HG03064 (cell line): Measurements from ENCODE around the gene SENP6.
A peak's percentile ranks its signal among the peaks of the same experiment; 100 is the strongest.
"Not testable (repeated sequence)": the region's sequence is repeated elsewhere in the genome, so short reads cannot be mapped to it uniquely, and the experiment has no call there.

Experiments used
- ATAC-seq: cut with Tn5 transposase; IDR thresholded peaks from one replicate; pipeline ENCODE4 v1.9.1; 2021; ENCODE audit warnings: low read depth; ENCODE audit not compliant: unreplicated experiment

Gene SENP6

DNA sequence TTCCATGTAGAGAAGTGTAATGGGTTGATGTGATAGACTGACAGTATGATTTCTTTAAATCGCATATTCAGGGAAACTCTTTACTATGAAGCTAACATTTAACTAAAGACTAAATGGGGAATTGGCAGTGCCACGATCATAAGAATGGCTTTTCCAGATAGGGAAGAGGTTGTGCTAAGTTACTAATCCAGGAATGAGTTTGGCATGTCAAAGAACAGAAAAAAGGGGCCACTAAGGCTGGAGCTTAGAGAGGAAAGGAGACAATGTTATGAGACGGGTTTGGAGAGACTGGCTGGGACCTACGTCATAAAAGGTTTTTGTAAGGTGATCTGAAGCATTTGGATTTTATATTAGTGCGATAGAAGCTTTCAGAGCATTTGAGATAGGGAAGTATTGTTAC, 40.6 kb downstream of the SENP6 start:
- no peak for ATAC-seq

DNA sequence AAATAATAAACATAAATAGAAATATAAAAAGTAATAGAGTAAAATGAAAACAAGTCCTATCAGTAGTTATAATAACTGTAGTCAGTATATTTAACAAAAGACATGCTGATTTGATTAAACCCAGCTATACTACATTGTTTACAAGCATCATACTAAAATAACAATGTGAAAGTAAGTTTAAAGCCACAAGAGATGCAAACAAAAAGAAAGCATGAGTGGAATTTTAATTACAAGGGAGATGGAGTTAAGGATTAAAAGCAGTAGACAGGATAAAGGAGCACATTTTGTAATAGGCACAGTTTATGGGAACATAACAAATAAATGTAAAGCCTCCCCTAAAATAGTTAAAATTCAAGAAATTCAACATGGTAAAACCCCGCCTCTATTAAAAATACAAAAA, 41.5 kb downstream of the SENP6 start:
- ATAC-seq: no peak

DNA sequence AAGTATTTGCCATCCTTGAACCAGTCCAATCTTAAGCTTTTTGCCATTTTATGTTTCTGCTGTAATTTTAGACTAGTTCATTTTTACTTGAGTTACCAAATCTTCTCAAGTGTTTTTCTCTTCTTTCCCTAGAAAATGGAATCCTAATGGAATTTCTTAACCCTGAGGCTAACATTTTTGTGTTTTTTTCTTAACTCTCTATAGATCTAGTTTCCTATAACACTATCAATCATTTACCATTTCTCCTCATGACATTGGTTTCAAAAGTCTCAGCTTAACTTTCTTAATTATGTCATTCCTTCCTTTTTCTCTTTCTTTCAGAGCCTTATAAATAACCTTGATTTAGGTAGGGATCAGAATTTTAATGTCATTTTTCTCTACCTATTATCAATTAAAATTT, 54.8 kb downstream of the SENP6 start:
- ATAC-seq: no peak

DNA sequence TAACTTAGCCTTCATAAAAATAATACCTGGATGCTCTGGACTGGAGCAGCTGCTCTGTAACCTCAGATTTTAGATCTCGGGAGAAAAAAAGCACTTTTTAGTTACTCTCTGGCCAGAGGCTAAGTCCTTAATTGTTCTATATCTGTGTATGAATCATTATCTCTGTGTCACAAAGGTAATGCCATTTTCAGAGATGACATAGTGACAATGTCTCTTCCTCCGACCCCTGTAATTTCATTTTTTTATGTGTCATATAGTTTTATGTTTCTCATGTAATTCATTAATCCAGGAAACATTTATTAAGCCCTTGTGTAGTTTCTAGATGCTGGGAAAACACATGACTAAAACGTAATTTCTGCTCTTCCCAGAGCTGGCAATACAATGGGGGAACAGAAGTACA, 55.6 kb downstream of the SENP6 start:
- ATAC-seq: no peak

DNA sequence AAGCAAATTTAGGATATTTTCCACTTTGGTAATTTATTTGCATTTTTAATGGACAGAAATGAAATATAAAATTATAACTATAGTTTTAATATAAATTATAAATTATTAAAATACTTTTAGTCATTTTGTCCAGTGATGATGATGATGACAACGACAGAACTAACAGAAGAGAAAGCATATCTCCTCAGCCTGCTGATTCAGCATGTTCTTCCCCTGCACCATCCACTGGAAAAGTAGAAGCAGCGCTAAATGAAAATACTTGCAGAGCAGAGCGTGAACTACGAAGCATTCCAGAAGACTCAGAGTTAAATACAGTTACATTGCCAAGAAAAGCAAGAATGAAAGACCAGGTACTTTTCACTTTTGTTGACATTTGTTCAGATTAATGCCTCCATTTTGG, 64.9 kb downstream of the SENP6 start:
- no peak for ATAC-seq

DNA sequence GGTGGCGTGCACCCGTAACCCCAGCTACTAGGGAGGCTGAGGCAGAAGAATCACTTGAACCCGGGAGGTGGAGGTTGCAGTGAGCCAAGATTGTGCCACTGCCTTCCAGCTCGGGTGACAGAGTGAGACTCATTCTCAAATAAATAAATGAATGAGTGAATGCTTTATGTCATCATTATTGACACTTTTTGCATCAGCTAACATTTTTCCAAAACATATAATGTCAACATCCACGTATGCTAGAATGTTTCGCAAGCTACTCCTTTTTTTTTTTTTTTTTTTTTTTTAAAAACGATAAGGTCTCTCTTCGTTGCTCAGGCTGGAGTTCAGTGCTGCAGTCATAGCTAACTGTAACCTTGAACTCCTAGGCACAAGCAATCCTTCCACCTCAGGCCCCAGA, 72.2 kb downstream of the SENP6 start:
- no peak for ATAC-seq

DNA sequence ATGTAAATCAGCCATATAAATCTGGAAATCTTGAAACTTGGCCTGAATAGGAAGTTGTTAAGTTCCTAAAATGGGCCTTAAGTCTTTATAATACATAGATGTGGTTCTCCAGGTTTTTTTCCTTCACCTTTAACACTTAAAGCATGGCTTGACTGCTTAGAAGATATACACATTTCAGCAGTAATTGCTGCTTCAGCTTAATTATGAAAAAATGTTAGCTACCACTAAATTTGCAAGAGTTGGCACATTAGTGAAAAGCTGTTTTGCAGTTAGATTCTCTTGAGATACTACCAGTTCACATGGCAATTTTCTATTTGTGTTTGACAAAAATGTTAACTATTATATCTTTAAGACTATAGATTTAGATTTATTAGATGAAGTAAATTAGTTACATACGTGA, 74.7 kb downstream of the SENP6 start:
- no peak for ATAC-seq

DNA sequence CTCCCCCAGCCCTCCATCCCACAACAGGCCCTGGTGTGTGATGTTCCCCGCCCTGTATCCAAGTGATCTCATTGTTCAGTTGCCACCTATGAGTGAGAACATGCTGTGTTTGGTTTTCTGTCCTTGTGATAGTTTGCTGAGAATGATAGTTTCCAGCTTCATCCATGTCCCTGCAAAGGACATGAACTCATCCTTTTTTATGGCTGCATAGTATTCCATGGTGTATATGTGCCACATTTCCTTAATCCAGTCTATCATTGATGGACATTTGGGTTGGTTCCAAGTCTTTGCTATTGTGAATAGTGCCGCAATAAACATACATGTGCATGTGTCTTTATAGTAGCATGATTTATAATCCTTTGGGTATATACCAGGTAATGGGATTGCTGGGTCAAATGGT, 80.9 kb downstream of the SENP6 start:
- not testable (repeated sequence) for ATAC-seq

DNA sequence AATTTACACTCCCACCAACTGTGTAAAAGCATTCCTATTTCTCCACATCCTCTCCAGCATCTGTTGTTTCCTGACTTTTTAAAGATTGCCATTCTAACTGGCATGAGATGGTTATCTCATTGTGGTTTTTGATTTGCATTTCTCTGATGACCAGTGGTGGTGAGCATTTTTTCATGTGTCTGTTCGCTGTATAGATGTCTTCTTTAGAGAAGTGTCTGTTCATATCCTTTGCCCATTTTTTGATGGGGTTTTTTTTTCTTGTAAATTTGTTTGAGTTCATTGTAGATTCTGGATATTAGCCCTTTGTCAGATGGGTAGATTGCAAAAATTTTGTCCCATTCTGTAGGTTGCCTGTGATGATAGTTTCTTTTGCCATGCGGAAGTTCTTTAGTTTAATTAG, 81.3 kb downstream of the SENP6 start:
- ATAC-seq: not testable (repeated sequence)

DNA sequence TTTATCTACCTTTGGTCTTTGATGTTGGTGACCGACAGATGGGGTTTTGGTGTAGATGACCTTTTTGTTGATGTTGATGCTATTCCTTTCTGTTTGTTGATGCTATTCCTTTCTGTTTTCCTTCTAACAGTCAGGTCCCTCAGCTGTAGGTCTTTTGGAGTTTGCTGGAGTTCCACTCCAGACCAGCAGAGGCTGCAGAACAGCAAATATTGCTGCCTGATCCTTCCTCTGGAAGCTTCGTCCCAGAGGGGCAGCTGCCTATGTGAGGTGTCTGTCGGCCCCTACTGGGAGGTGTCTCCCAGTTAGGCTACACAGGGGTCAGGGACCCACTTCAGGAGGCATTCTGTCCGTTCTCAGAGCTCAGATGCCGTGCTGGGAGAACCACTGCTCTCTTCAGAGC, 85.9 kb downstream of the SENP6 start:
- ATAC-seq: not testable (repeated sequence)

DNA sequence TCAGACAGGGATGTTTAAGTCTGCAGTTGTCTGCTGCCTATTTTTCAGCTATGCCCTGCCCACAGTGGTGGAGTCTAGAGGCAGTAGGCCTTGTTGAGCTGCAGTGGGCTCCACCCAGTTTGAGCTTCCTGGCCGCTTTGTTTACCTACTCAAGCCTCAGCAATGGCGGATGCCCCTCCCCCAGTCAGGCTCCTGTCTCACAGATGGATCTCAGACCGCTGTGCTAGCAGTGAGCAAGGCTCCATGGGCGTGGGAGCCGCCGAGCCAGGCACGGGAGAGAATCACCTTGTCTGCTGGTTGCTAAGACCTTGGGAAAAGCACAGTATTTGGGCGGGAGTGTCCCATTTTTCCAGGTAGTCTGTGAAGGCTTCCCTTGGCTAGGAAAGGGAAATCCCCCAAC, 86.3 kb downstream of the SENP6 start:
- not testable (repeated sequence) for ATAC-seq

DNA sequence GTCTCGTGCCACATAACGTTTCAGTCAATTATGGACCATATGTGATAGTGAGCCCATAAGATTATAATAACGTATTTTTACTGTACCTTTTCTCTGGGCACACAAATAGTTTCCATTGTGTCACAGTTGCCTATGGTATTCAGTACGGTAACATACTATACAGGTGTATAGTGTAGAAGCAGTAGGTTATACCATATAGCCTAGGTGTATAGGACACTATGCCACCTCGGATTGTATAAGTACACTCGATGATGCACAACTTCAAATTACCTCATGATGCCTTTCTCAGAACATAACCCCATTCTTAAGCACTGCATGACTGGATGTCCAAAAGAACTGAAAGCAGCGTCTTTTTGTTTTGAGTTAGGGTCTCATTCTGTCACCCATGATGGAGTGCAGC, 87.9 kb downstream of the SENP6 start:
- no peak for ATAC-seq

DNA sequence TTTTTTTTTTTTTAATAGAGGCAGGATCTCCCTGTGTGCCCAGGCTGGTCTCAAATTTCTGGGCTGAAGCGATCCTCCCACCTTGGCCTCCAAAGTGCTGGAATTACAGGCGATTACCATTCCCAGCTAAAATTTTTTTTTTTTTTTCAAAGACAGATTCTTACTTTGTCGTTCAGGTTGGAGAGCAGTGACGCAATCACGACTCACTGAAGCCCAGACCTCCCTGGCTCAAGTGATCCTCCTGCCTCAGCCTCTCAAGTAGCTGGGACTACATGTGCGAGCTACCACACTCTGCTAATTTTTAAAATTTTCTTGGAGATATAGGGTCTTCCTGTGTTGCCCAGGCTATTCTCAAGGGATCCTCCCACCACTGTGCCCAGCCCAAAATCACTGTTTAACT, 89.3 kb downstream of the SENP6 start:
- no peak for ATAC-seq

DNA sequence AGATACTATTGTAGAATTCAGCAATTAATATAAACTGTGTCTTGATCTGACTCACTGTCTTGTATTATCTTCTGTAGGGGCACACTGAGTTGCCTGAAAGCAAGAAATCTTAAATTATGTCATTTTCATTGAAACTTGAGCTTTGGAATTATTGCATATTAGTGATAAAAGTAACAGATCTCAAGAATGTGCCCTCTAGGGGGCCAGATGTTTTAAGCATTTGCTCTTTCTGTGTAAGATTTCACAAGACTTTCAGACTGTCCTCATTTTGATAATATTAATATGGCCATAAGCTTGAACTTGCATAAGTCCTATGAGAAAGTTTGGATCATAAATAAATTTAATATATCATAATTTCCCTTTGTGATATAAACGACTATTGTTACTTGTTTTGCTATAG, 91.9 kb downstream of the SENP6 start:
- no peak for ATAC-seq

DNA sequence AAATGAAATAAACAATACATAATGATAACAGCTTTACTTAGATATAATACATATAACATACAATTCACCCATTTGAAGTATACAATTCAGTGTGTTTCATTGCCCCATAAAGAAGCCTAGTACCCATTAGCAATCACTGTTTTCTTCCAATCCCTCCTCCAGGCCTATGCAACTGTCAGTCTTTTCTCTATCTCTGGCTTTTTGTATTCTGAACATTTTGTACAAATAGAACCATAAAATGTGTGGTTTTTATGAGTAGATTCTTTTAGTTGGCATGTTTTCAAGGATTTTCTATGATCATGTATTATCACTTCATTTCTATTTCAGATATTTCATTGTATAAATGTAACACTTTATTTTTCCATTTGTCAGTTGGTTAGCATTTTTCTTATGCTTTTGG, 92.7 kb downstream of the SENP6 start:
- no peak for ATAC-seq

DNA sequence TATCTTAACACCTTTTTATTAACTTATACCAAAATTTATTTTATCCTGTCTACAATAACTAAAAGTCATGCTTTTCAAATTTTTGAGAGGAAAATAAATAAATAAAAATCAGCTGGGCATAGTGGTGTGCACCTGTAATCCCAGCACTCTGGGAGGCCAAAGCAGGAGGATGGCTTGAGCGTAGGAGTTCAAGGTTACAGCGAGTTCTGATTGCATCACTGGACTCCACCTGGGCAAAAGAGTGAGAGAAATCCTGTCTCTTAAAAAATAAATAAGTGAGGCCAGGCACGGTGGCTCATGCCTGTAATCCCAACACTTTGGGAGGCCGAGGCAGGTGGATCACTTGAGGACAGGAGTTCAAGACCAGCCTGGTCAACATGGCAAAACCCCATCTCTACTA, 106.7 kb downstream of the SENP6 start:
- ATAC-seq: not testable (repeated sequence)

DNA sequence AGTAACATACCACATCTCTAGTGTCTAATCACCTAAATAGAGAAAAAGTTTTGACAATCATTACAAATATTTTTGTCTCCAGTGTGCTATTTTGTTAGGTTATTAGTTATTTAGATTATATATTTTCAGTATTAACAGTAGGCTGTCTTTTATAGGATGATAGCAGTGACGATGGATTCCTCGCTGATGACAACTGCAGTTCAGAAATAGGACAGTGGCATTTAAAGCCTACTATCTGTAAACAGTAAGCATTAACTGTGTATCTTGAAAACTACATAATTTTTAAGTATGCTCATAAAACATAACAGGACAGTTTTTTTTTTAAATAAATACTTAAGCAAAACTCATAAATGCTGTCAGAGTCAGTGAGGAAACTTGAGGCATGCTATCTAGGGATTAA, 109.5 kb downstream of the SENP6 start:
- ATAC-seq: no peak

DNA sequence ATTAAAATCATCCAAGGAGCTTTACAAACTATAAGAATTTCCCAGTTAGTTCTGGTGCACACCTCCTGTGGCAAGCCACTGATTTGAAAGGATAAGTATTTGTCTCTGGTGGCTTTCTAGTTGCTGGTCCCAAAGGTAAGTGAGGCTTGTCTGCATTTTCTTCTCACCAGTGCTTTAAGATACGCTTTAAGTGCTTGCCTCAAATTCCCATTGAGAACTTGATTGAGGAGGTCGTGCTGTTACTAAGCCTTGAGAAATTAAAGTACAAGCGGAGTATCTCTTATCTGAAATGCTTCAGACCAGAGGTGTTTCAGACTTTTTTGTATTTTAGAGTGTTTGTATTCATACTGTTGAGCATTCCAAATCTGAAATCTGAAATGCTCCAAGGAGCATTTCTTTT, 117.5 kb downstream of the SENP6 start:
- no peak for ATAC-seq

DNA sequence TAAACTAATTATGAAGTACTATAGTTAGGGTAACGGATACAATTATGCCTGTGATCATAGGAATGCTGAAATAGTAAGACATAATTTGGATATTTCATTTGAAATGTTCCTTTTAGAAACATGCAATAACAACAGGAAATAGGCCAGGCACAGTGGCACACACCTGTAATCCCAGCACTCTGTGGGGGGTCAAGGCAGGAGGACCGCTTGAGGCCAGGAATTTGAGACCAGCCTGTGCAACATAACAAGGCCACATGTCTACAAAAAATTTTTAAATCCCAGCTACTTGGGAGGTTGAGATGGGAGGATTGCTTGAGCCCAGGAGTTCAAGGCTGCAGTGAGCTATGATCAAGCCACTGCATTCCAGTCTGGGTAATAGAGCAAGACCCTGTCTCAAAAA, 121.7 kb downstream of the SENP6 start:
- ATAC-seq: no peak

DNA sequence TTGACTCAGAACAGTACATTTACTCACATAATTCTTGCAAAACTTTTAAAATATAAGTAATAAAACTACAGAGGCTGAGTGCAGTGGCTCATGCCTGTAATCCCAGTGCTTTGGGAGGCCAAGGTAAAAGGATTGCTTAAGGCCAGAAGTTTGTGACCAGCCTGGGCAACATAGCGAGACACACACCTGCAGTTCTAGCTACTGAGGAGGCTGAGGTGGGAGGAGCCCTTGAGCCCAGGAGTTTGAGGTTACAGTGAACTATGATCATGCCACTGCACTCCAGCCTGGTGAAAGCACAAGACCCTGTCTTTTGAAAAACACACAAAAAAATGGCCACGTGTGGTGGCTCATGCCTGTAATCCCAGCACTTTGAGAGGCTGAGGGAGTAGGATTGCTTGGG, 125.5 kb downstream of the SENP6 start:
- ATAC-seq: no peak

DNA sequence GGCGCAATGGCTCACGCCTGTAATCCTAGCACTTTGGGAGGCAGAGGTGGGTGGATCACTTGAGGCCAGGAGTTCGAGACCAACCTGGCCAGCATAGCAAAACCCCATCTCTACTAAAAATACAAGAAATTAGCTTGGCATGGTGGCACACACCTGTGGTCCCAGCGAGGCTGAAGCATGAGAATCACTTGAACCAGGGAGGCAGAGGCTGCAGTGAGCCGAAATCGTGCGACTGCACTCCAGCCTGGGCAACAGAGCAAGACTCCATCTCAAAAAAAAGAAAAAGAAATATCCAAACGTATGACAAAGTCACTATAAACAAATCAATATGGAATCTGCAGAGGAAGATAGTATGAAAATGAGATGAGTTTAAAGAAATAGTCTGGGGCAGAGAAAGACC, 129.3 kb downstream of the SENP6 start:
- ATAC-seq: not testable (repeated sequence)

DNA sequence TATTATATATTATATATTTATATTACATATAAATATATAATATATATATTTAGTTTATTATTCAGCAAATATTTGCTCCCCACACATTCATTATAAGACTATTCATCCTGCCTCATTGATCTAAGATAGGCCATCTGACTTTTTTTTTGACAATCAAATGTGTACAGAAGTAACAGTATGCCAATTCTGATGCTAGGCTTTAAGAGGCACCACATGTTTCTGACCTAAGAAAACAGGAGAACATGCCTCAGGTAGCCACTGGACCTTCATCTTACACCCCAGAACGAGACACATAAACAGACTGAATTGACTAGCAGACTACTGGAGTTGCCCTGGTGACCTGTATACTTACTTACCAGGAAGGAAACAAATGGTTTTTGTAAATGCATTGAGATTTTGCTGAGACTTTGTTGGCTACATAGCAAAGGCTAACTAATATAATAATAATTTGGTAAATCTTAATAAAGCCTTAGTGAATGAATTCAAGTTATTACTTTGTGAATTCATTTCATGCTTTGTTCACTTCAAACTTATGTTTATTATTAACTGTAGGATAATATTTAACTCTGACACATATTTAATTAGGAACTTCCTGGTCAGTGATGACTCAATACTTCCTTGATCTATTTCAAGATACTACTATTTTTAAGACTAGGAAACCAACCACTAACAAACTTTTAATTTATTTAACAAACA, 134.0 kb downstream of the SENP6 start:
- ATAC-seq: peak; percentile 80

DNA sequence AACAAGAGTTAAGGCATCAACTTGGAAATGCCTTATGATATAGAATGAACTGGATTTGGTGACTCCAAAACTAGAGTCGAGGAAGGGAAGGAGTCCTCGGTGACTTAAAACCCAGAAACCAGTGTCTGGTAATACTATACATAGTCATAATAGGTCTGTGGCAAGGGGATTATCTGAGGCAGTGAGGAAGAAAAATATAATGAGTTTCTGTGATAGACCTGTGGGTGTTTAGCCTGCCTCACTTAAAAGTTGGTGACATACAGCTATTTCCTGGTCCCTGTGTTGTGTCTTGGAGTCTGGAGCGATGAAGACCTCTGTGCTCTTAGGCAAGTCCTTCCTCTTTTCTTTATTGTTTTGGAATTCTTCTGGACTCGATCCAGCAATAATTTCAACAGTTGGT, 142.3 kb downstream of the SENP6 start:
- ATAC-seq: no peak
